ENCODE data around the gene GRAP2. TPM values are rescaled to one million over a fixed set of nuclear protein-coding genes. Genes with fewer than 3 reads are reported as not detected.

Gene GRAP2
- total and polyA plus RNA-seq, 2 donors (not counting 3 experiments of a cell fraction or from before 2014, with no cell fraction given): 0.04 TPM; not detected in 1

GRCh38 chr22:39905687-39906086 lies 4.8 kb downstream of the GRAP2 start:
- H3K27me3 ChIP-seq (ENCODE audit: control insufficient read depth in 2 of 2, insufficient read depth in 2 of 2, low read length in 2 of 2): peaks cover 12 to 18% of the 10 kb centered on the region in 2 experiments
- ChIA-PET CTCF (interaction anchor here (1.4 kb wide), 1 partner anchor 47 kb away, joined by 3 read pairs; no protein-coding TSS in a partner anchor), POLR2A (no interaction called here)
- dilution Hi-C loops (cut with MboI; ENCODE audit: extremely low pct_ligation_motif_present, low sequenced_read_pairs): no loop called here
- H3K36me3 ChIP-seq (ENCODE audit: control insufficient read depth in 2 of 2, extremely low read depth in 1 of 2, insufficient read depth in 2 of 2, low read length in 2 of 2): no peaks in the 10 kb centered on the region
- no peaks in the 10 kb centered on the region for H3K9me3 ChIP-seq (replicated peaks; ENCODE audit: control insufficient read depth, insufficient read depth, low read length)
- FAIRE-seq (no peak), DNase-seq (ENCODE audit: low read depth, low spot score) (no peak)
- H3K27ac ChIP-seq (ENCODE audit: insufficient read depth, low read depth, low read length): no peak overlapping the region
- H3K4me1 ChIP-seq (ENCODE audit: control insufficient read depth, extremely low read depth, insufficient read depth, low read length): no peaks in the 10 kb centered on the region
- no TSS peak for BruUV-seq (replicated peaks)
- no peak overlapping the region for H3K4me3 ChIP-seq (replicated peaks in 1 of 3; ENCODE audit: insufficient read depth in 1 of 3, low read depth in 1 of 3, low read length in 3 of 3)
- no peak overlapping the region for H2AFZ ChIP-seq (ENCODE audit: low read depth, low read length)
- TF ChIP-seq POLR2AphosphoS5 (IDR thresholded peaks at IDR 0.05; ENCODE audit: insufficient read depth, low read depth, low read length): no peak
- no peak for TF ChIP-seq EZH2 (IDR thresholded peaks at IDR 0.05; ENCODE audit: borderline replicate concordance, low read depth, low read length, severe bottlenecking)
- no peak for TF ChIP-seq MYC (IDR thresholded peaks at IDR 0.05; ENCODE audit: low read depth, low read length)
- TF ChIP-seq CTCF (IDR thresholded peaks at IDR 0.05; ENCODE audit: extremely low read depth in 1 of 2, insufficient read depth in 1 of 2, low read depth in 1 of 2, low read length in 2 of 2): no peak
- no peak for TF ChIP-seq GATA2 (IDR thresholded peaks at IDR 0.05; ENCODE audit: insufficient read depth, insufficient read length, low read depth, low read length)
- TF ChIP-seq JUN (IDR thresholded peaks at IDR 0.05; ENCODE audit: borderline replicate concordance, insufficient read depth, insufficient read length, low read depth): no peak
- no peak for TF ChIP-seq POLR2A (IDR thresholded peaks at IDR 0.05; ENCODE audit: low read depth, low read length)
- intact Hi-C loops (cut with micrococcal nuclease): no loop called here
- H4K20me1 ChIP-seq (replicated peaks; ENCODE audit: control insufficient read depth, extremely low read depth, insufficient read depth, low read length): no peaks in the 10 kb centered on the region
- no peaks in the 10 kb centered on the region for H3K79me2 ChIP-seq (ENCODE audit: control insufficient read depth, insufficient read depth, low read length)
- no peak overlapping the region for H3K4me2 ChIP-seq (ENCODE audit: insufficient read depth, low read length)
- H3K9me1 ChIP-seq (replicated peaks; ENCODE audit: control insufficient read depth, extremely low read depth, insufficient read depth, low read length): no peaks in the 10 kb centered on the region
- H3K9ac ChIP-seq (replicated peaks; ENCODE audit: extremely low read depth, insufficient read depth, low read length): no peak overlapping the region

Data from endothelial cell of umbilical vein (primary cell).